Activated T-cell treated with anti-CD3 and anti-CD28 coated beads, Interleukin-2, amount 50 U/mL, for 4 hours (primary cell): ENCODE measurements around the gene CNTNAP2. TPM values are rescaled to one million over a fixed set of nuclear protein-coding genes. Genes with fewer than 3 reads are reported as not detected.
"Not testable (repeated sequence)": the region's sequence is repeated elsewhere in the genome, so short reads cannot be mapped to it uniquely, and the experiment has no call there.

ENCODE experiments used
- ATAC-seq, 2 donors: fragments of 200-7000 bp; cut with Tn5 transposase; one replicate each; pipeline ENCODE4 v1.10.0; 2021
- DNase-seq: peaks from one replicate; pipeline ENCODE4 v3.0.0-alpha.2; 2020
- H3K27me3 Mint-ChIP-seq: one replicate; pipeline ENCODE4 v1.8.0; 2021; ENCODE audit warnings: low read depth, mixed read lengths
- H3K36me3 Mint-ChIP-seq: one replicate; pipeline ENCODE4 v1.8.0; 2022; ENCODE audit warnings: mixed read lengths; ENCODE audit not compliant: insufficient read depth
- H3K4me1 Mint-ChIP-seq: one replicate; pipeline ENCODE4 v1.8.0; 2021; ENCODE audit warnings: low read depth, mixed read lengths
- H3K4me3 Mint-ChIP-seq: one replicate; pipeline ENCODE4 v1.8.0; 2021; ENCODE audit warnings: mild to moderate bottlenecking, moderate library complexity, mixed read lengths
- H3K9me3 Mint-ChIP-seq: one replicate; pipeline ENCODE4 v1.8.0; 2021; ENCODE audit warnings: mixed read lengths
- total RNA-seq, 3 donors: library from RNA; stranded (reverse); gene quantifications; one replicate each; pipeline ENCODE4 v1.2.1, GENCODE V29; 2021

CNTNAP2 gene
- total RNA-seq, 3 donors from 2014 or later = not detected

- H3K4me1 Mint-ChIP-seq = no peaks in the 10 kb centered on the region
- no peak overlapping the region for H3K4me3 Mint-ChIP-seq
- no peaks in the 10 kb centered on the region for H3K27me3 Mint-ChIP-seq
- H3K36me3 Mint-ChIP-seq = no peaks in the 10 kb centered on the region
- H3K9me3 Mint-ChIP-seq = no peaks in the 10 kb centered on the region
- ATAC-seq = no peak
- no peak for DNase-seq
Measured at GRCh38 chr7:147678943-147679342, 1562.3 kb downstream of the CNTNAP2 start.

- H3K9me3 Mint-ChIP-seq = no peaks in the 10 kb centered on the region
- H3K4me3 Mint-ChIP-seq = no peak overlapping the region
- H3K36me3 Mint-ChIP-seq = no peaks in the 10 kb centered on the region
- H3K27me3 Mint-ChIP-seq = no peaks in the 10 kb centered on the region
- ATAC-seq (no peak), DNase-seq (no peak)
- no peaks in the 10 kb centered on the region for H3K4me1 Mint-ChIP-seq
Measured at GRCh38 chr7:147681530-147681929, 1564.9 kb downstream of the CNTNAP2 start.

GRCh38 chr7:147700702-147701101, 1584.1 kb downstream of the CNTNAP2 start:
- H3K4me3 Mint-ChIP-seq = no peak overlapping the region
- H3K9me3 Mint-ChIP-seq = peaks cover 39% of the 10 kb centered on the region
- ATAC-seq (no peak), DNase-seq (no peak)
- H3K27me3 Mint-ChIP-seq = no peaks in the 10 kb centered on the region
- no peaks in the 10 kb centered on the region for H3K4me1 Mint-ChIP-seq
- H3K36me3 Mint-ChIP-seq = no peaks in the 10 kb centered on the region

GRCh38 chr7:147707926-147708325, 1591.3 kb downstream of the CNTNAP2 start:
- H3K4me3 Mint-ChIP-seq = no peak overlapping the region

GRCh38 chr7:147708871-147709270, 1592.3 kb downstream of the CNTNAP2 start:
- H3K36me3 Mint-ChIP-seq = no peaks in the 10 kb centered on the region
- H3K4me3 Mint-ChIP-seq = no peak overlapping the region
- no peaks in the 10 kb centered on the region for H3K27me3 Mint-ChIP-seq
- no peak for ATAC-seq
- DNase-seq = no peak
- no peaks in the 10 kb centered on the region for H3K4me1 Mint-ChIP-seq
- peaks cover 55% of the 10 kb centered on the region for H3K9me3 Mint-ChIP-seq

More at GRCh38 chr7:147707926-147708325, 1591.3 kb downstream of the CNTNAP2 start:
- peaks cover 53% of the 10 kb centered on the region for H3K9me3 Mint-ChIP-seq
- no peak for ATAC-seq
- no peak for DNase-seq
- H3K36me3 Mint-ChIP-seq = no peaks in the 10 kb centered on the region
- no peaks in the 10 kb centered on the region for H3K4me1 Mint-ChIP-seq
- H3K27me3 Mint-ChIP-seq = no peaks in the 10 kb centered on the region

GRCh38 chr7:147711447-147711846, 1594.8 kb downstream of the CNTNAP2 start:
- Mint-ChIP-seq H3K4me3 (no peak overlapping the region), H3K36me3 (no peaks in the 10 kb centered on the region), H3K27me3 (no peaks in the 10 kb centered on the region), H3K9me3 (peaks cover 40% of the 10 kb centered on the region), H3K4me1 (no peaks in the 10 kb centered on the region)
- DNase-seq = no peak
- no peak for ATAC-seq

GRCh38 chr7:147721962-147722830, 1605.6 kb downstream of the CNTNAP2 start:
- ATAC-seq = no peak
- Mint-ChIP-seq H3K9me3 (peaks cover 5% of the 10 kb centered on the region), H3K4me3 (no peak overlapping the region), H3K4me1 (no peaks in the 10 kb centered on the region), H3K36me3 (no peaks in the 10 kb centered on the region), H3K27me3 (no peaks in the 10 kb centered on the region)
- no peak for DNase-seq

- ATAC-seq = no peak
- no peaks in the 10 kb centered on the region for H3K36me3 Mint-ChIP-seq
- H3K4me3 Mint-ChIP-seq = no peak overlapping the region
- H3K4me1 Mint-ChIP-seq = no peaks in the 10 kb centered on the region
- no peaks in the 10 kb centered on the region for H3K27me3 Mint-ChIP-seq
- peaks cover 5% of the 10 kb centered on the region for H3K9me3 Mint-ChIP-seq
- no peak for DNase-seq
Measured at GRCh38 chr7:147723536-147723935, 1606.9 kb downstream of the CNTNAP2 start.

GRCh38 chr7:147731311-147731710, 1614.7 kb downstream of the CNTNAP2 start:
- DNase-seq = no peak
- Mint-ChIP-seq H3K36me3 (no peaks in the 10 kb centered on the region), H3K4me1 (no peaks in the 10 kb centered on the region), H3K27me3 (no peaks in the 10 kb centered on the region), H3K4me3 (no peak overlapping the region), H3K9me3 (peaks cover 18% of the 10 kb centered on the region)
- no peak for ATAC-seq

GRCh38 chr7:147737559-147738214, 1621.1 kb downstream of the CNTNAP2 start:
- H3K27me3 Mint-ChIP-seq, DNase-seq, H3K4me3 Mint-ChIP-seq, H3K4me1 Mint-ChIP-seq, H3K36me3 Mint-ChIP-seq, ATAC-seq: not testable (repeated sequence)
- H3K9me3 Mint-ChIP-seq = peaks cover 21% of the 10 kb centered on the region

- H3K4me3 Mint-ChIP-seq = no peak overlapping the region
- no peak for DNase-seq
- no peaks in the 10 kb centered on the region for H3K36me3 Mint-ChIP-seq
- no peaks in the 10 kb centered on the region for H3K27me3 Mint-ChIP-seq
- no peak for ATAC-seq
- H3K4me1 Mint-ChIP-seq = no peaks in the 10 kb centered on the region
- peaks cover 23% of the 10 kb centered on the region for H3K9me3 Mint-ChIP-seq
Measured at GRCh38 chr7:147742301-147742700, 1625.7 kb downstream of the CNTNAP2 start.

- H3K36me3 Mint-ChIP-seq = no peaks in the 10 kb centered on the region
- H3K9me3 Mint-ChIP-seq = no peaks in the 10 kb centered on the region
- no peak overlapping the region for H3K4me3 Mint-ChIP-seq
- no peak for DNase-seq
- H3K27me3 Mint-ChIP-seq = no peaks in the 10 kb centered on the region
- ATAC-seq = no peak
- H3K4me1 Mint-ChIP-seq = no peaks in the 10 kb centered on the region
Measured at GRCh38 chr7:147756300-147756699, 1639.7 kb downstream of the CNTNAP2 start.

GRCh38 chr7:147759327-147759943, 1642.8 kb downstream of the CNTNAP2 start:
- H3K4me1 Mint-ChIP-seq = no peaks in the 10 kb centered on the region
- ATAC-seq (no peak), DNase-seq (no peak)
- no peaks in the 10 kb centered on the region for H3K36me3 Mint-ChIP-seq
- no peak overlapping the region for H3K4me3 Mint-ChIP-seq
- H3K27me3 Mint-ChIP-seq = no peaks in the 10 kb centered on the region
- H3K9me3 Mint-ChIP-seq = peaks cover 5% of the 10 kb centered on the region

- ATAC-seq = no peak
- Mint-ChIP-seq H3K36me3 (no peaks in the 10 kb centered on the region), H3K4me3 (no peak overlapping the region), H3K9me3 (peaks cover 5% of the 10 kb centered on the region), H3K27me3 (no peaks in the 10 kb centered on the region), H3K4me1 (no peaks in the 10 kb centered on the region)
- no peak for DNase-seq
Measured at GRCh38 chr7:147765301-147765700, 1648.7 kb downstream of the CNTNAP2 start.
